ENCODE measurements around the gene CEP41.
A peak's percentile ranks its signal among the peaks of the same experiment; 100 is the strongest.
"Not testable (repeated sequence)": the region's sequence is repeated elsewhere in the genome, so short reads cannot be mapped to it uniquely, and the experiment has no call there.

The CEP41 gene

DNA sequence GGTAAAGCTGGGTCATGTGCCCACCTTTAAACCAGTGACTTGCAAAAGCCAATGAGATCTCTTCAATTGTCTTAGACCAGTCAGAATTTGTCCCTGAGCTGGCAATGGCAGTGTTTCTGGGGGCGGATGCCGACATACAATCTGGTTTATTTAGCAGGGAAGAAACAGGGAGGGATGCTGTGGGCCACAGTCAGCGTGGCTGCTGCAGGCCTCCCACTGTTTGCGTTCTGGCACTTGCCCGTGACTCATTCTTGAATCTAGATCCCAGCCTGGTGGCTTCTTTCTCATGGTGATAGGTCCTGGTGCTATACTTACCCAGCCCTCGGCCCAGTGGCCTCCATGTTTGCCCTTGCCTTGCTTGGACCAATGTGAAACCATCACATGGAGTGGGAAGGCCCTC lies 63.6 kb downstream of the CEP41 start:
- no peak for DNase-seq (ENCODE audit: extremely low spot score, insufficient read length, low read depth)
- FAIRE-seq, result no peak

DNA sequence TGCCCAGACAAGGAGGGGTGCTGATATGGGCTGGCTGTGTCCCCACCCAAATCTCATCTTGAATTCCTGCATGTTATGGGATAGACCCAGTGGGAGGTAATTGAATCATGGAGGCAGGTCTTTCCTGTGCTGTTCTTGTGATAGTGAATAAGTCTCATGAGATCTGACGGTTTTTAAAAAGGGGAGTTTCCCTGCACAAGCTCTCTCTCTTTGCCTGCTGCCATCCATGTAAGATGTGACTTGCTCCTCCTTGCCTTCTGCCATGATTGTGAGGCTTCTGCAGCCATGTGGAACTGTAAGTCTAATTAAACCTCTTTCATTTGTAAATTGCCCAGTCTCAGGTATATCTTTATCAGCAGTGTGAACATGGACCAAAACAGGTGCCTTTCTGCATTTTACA lies 64.4 kb downstream of the CEP41 start:
- FAIRE-seq; DNase-seq (ENCODE audit: extremely low spot score, insufficient read length, low read depth): not testable (repeated sequence)

DNA sequence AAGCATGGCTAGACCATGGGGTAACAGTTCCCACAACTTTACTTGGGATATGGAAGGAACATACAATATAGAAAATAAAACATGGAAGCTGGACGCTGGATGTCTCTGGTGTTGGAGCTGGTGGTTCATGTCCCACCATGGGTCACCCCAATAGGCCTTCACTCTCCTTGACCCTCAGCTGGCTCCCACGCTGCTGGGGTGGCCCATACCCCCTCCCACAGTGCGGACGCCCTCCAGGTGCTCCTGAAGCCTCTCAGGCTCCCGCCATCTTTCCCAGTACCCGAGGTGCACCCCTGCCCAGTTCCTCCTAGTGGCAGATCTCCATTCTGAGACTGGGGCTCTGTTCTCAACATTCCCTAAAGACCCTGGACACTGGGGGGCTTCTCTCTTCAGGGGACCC lies 66.3 kb downstream of the CEP41 start:
- DNase-seq (ENCODE audit: extremely low spot score, insufficient read length, low read depth) (no peak), FAIRE-seq (no peak)

DNA sequence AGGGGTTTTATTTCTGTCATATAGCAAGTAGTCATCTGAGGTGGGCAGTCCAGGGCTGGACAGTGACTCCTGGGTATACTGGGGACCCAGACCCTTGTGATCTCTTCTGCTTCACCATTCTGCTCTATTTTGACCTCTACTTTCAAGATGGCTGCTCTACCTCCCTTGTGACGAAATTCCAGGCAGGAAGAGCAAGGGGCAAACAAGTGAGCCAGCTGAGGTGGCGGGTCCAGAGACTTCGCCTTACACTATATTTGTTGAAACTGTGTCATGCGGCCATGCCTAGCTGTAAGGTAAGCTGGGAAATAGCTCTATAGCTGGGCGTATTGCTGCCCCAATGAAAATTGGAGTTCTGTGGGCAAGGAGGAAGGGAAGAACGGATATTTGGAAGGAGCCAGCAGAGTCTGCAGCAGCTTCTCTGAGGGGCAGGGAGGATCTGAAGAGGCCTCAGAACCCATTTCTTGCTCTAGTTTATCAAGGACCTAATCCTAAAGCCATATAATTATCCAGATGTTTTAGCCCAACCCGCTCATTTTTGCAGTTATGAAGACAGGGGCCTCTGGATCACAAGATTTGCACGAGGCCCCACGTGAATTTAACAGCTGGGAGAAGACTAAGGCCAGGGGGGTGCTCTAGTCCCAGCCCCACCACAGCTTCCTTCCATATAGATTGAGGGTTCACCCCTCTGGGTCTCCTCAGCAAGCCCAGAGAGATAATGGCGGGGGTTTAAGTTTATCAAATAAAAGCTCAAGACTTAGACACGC lies 68.2 kb downstream of the CEP41 start:
- no peak for DNase-seq (ENCODE audit: extremely low spot score, insufficient read length, low read depth)
- FAIRE-seq, result no peak

DNA sequence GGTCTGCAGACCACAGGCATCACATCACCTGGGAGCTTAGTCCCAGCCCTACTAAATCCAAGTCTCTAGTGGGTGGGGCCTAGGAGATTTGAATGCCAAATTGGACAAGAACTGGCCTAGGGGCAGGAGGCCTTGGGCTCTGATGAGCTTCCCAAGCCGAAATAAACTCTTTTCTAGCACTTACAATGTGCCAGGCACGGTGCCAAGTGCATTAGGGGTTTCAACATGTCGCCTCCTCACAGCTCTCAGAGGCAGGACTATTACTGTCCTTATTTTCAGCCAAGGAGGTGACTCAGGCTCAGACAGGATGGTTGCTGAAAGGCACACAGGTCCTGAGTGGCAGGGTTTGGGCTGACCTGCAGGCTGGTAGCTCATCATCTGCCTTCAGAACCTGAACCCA lies 69.8 kb downstream of the CEP41 start:
- DNase-seq (ENCODE audit: extremely low spot score, insufficient read length, low read depth), result no peak
- no peak for FAIRE-seq

DNA sequence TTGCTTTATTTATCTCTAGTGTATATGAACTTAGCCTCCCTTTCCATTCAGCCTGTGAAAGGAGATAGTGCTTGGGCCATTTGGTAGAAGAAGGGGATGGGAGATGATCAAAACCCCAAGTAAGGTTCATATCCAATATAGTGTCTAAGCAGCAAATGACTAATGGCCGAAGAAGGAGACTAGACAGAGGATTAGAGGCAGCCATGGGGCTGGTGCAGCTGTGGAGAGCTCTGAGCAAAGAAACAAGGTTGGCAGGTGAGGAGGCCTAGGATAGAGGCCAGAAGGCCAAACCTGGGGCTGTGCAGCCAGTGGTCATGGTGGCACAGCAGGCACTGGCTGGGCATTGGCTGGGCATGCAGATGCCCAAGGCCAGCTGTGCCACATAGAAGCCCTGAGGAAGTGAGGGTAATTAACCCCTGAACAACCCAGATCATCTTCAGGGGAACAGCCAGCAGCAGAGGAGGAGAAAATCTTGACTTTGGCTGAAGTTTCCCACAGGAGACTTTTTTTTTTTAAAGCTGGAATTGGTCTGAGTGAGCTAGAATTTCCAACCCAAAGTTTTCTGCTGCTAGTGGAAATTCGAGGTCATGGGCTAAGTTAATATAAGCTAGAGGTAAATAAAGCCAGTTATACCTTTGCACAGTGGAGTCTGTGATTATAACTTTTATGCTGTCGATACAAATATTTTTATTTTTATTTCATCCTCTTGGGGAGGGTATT lies 70.8 kb downstream of the CEP41 start:
- FAIRE-seq (no peak), DNase-seq (ENCODE audit: extremely low spot score, insufficient read length, low read depth) (no peak)

DNA sequence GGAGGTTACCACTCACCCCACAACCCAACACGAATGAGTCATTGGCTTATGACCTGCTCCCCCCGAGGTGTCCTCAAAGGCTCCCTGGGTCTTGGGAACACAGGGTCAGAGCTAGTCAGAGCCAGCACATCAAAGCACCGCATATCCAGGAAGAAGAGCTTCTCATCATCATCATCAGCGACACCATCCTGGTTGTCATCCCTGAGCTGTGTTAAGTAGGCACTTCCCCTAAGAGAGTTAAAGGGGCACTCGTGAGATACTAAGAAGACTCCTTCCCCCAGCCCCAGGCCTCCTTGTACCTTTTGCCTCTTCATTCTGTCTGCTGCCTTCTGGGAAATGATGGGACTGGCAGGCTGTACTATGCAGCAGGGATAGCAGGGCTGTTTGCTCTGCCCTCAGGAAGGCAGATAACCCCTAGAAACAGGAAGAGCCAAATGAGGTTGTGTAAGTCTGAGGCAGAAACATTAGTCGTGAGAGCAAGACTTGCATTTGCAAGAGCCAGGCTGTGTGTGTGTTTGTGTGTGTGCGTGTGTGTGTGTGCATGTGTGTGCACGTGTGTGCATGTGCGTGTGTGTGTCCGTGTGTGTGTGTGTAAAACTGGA lies 71.6 kb downstream of the CEP41 start:
- no peak for DNase-seq (ENCODE audit: extremely low spot score, insufficient read length, low read depth)
- no peak for FAIRE-seq

DNA sequence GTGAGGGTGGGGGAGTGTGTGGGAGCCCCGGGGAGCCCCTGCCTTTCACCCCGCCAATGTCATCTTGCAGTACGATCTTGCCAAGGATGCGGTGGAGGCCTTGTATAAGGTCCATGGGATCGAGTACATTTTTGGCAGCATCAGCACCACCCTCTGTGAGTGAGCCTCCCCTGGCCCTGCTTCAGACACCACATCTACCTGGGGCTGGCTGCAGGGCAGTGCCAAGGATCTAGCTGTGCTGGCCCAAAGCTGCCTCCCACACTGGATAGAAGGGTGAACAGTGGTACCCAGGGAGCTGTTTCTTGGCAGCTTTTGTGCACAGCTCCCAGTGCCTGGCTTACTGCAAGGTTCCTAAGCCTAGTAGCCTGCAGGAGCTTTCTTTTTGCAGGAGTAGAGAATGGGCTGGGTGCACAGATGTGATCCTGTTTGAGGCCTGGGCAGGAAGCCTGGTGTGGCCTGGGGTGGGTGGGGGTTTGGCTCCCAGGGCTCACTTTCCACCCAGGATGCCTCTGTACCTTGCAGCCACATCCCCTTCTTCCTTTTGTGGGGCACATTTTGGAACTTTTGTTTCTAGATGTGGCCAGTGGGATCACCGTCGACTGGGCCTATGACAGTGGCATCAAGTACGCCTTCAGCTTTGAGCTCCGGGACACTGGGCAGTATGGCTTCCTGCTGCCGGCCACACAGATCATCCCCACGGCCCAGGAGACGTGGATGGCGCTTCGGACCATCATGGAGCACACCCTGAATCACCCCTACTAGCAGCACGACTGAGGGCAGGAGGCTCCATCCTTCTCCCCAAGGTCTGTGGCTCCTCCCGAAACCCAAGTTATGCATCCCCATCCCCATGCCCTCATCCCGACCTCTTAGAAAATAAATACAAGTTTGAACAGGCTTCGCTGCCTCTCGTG lies 72.7 kb downstream of the CEP41 start:
- no peak for FAIRE-seq
- DNase-seq (ENCODE audit: extremely low spot score, insufficient read length, low read depth), result no peak

DNA sequence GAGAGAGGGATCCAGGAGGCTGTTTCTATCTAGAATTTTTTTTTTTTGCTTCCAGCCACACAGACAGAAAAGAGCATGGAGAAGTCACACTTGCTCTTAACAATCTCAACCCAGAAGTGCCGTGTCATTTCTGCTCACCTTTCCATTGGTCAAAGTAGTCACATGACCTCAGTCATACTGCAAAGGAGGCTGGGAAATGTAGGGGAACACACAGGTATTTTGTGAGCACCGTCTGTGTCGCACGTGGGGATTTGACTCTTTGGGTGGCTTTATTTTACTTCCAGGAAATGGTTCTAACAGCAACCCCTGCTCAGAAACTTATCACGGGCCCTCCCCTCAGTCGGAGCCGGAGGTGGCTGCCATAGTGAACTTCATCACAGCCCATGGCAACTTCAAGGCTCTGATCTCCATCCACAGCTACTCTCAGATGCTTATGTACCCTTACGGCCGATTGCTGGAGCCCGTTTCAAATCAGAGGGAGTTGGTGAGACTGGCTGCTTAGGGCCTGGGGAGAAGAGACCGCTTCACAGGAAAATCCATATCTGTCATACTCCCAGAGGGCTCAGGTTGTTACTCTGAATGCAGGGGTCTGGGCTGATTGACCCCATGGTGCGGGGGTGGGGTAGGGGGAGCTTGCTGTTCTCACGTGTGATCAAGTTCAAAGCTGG lies 73.6 kb downstream of the CEP41 start:
- FAIRE-seq (no peak), DNase-seq (ENCODE audit: extremely low spot score, insufficient read length, low read depth) (no peak)

DNA sequence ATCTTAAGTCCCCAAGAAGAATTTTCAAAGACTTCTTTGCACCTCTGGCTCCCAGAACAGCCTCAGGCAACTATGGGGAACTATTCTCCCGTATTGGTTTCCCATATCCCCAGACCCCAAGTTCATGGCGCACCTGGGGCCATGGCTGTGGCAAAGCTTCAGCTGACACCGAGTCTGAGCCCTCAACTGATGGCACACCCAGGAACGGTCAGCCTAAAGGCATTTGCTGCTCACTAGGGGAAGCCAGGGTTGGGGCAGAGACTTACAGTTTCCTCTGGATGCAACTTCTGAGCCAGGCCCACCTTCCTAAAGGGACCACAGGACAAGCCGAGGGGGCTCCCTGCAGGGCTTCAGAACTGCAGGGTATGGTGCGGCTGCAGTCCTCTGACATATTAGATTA lies 74.3 kb downstream of the CEP41 start:
- FAIRE-seq (no peak), DNase-seq (ENCODE audit: extremely low spot score, insufficient read length, low read depth) (no peak)

DNA sequence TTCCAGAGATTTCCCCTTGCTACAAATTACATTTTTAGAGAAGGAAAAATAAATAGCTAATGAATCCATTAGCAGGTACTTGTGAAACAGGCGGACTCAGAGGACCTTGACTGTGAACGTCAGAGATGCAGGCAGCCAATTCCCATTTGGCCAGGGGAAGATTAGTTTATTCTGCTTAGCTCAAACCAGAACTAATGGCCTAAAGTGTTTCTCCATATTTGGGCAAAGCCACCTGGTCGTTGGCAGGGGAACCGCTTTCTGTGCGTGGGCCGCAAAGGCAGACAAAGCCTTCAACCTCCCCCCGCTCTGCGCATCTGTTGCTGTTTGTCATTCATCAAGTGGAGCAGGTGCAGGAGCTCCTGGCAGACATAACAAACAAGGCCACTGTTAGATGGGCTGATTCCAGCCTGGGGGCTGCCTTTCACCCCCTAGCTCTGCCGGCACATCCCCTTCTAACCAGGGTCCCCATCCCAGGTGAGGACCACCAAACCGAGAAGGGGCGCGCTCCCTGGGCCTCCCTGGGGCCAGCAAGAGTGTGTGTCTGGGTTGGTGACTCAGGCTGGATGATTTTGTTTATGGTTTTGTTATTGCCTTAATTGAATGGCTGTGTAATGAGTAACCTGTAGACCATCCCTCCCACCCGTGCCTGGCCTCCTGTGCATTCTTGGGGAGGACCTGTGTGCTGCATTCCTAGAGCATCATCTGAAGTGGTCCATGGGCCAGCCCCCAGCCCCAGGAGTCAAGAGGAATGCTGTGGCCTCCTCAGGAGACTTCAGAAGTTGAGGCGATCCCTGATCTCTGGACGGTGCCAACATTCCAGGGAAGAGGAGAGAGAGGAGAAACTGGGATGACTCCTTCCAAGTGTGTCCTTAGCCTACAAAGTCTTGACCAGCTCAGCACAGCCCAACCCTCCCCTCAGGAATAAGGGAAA lies 75.0 kb downstream of the CEP41 start:
- peak; percentile 35 for DNase-seq (ENCODE audit: extremely low spot score, insufficient read length, low read depth)
- no peak for FAIRE-seq

DNA sequence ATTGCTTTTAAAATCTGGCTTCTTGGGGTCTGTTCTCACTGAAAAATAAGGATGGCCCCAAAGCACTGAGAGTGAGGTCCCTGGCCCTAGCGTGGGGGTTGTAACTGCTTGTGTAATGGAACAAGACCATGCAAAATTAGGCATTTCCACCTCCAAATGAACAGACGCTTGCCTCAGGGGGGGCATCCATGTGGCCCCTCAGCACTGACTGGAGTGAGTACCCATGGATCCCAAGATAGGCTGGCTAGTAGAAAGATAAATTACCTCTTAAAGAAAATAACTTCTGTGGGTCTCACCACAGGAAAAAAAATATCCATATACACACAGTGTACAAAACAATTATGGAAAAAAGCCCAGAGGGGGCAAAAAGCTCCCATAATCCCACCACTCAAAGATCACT lies 75.7 kb downstream of the CEP41 start:
- DNase-seq (ENCODE audit: extremely low spot score, insufficient read length, low read depth) (no peak), FAIRE-seq (no peak)

DNA sequence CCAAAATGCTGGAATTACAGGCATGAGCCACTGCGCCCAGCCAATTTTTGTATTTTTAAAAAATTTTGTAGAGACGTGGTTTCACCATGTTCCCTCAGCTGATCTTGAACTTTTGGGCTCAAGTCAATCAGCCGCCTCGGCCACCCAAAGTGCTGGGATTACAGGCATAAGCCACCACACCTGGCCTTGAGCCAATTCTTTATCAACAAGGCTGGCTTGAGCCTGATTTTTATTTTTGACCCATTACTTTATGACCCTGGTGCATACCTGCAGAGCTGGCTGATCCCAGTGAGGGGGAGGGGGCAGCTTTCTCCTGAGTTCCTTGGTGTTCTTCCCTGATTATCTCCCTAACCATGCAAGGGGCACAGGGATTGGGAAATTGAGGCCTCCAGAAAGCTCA lies 76.4 kb downstream of the CEP41 start:
- no peak for DNase-seq (ENCODE audit: extremely low spot score, insufficient read length, low read depth)
- FAIRE-seq, result no peak

DNA sequence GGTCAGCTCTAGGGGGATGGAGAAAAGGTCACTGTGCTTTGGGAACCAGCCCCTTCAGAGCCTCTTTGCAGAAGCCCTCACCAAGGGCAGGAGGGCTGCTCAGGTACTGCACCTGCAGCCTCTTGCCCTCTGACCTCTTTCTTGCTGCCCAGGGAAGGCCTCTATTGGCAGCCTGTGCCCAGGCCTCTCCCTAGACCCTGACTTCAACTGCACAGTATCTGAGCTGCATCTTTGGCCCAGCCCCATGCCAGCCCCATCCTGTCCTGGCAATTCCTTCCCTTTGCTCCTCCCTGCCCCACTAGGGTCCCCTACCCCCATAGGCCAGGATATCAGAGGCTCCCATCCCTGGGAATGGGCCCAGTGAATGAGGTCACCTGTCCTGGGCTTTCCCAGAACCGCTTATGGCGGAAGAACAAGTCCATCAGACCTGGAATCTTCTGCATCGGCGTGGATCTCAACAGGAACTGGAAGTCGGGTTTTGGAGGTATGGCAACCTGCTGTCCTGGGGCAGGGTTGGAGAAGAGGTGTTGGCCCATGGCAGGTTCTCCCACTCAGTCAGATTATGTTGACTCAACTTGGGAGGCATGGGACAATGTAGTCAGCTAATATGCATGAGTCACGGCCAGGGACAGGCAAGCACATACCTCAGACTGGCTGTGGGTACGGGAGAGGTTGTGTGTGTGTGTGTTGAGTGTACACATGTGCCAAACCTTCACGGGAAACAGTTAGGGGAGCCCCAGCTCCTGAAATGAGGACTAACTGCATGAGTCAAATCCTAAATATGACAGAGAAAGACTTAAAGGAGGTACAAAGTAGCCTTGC lies 77.6 kb downstream of the CEP41 start:
- FAIRE-seq (no peak), DNase-seq (ENCODE audit: extremely low spot score, insufficient read length, low read depth) (no peak)

DNA sequence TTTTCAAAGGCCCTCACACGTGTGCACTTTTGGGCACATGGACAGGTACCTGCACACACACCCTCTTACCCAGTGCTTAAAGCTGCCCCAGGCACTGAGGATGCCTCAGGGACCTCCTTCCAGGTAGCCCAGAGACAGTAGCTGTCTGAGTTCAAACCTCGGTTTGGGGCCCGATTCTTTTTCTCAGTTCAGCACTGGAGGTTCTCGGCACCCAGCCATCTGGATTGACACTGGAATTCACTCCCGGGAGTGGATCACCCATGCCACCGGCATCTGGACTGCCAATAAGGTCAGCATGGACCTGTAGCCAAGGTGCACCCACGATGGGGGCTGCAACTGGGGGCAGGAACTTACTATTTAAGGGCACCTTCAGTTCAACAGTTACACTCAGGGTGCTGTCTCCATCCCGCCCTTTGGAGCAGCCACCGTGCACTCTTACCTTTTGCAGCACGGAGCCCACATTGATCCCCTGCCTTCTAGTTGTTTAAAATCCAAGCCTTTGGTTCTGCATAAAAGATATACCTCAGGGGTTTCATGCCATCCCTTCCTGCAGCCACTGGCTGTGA lies 78.5 kb downstream of the CEP41 start:
- DNase-seq (ENCODE audit: extremely low spot score, insufficient read length, low read depth) (no peak), FAIRE-seq (no peak)

DNA sequence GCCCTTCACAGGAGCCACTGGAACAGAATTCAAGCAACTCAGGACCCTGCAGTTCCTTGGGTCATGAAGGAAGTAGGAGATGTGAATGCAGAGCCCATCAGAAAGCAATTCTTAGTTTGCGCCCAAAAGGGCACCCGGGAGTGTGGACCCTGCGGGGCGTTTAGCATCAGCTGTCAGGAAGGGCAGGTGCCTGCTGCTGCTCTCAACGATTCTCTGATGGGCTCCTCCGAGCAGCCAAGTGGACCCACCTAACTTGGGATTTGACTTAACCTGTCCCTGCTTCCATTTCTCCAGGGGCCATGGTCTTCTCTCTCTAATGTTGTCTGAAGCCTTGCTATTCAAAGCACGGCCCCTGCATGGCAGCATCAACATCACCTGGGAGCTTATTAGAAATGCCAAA lies 79.1 kb downstream of the CEP41 start:
- no peak for FAIRE-seq

DNA sequence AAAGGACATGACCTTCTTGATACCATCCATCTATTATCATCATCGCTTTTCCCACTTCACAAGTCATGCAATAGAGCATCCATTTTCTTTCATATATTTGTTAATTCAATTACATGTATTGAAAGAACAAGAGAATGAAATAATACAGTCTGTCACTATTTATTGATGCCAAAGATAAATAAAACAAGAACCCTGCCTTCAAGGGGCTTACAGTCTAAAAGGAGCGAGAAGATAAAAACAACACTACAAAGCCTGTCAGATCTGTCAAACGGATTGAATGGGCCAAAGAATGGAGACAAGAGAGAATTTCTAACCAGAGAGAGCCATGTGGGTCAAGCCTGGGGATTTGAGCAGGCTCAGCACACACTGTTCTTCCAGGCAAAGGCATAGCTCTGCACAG lies 80.3 kb downstream of the CEP41 start:
- FAIRE-seq, result no peak

More for the DNA sequence above, 79.1 kb downstream of the CEP41 start:
- DNase-seq (ENCODE audit: extremely low spot score, insufficient read length, low read depth), result no peak

More for the DNA sequence above, 80.3 kb downstream of the CEP41 start:
- no peak for DNase-seq (ENCODE audit: extremely low spot score, insufficient read length, low read depth)
